SK-N-SH (cell line): Measurements from ENCODE around the gene SLX4IP.

Source experiments
- CTCF ChIP-seq: fragments of 200-600 bp; sonication (generic); IDR thresholded peaks from 2 replicates; pipeline ENCODE4 v1.6.1; 2017; ENCODE audit warnings: antibody characterized with exemption, mild to moderate bottlenecking, moderate library complexity
- EP300 ChIP-seq, 2 experiments: IDR thresholded peaks; 2 replicates each; pipeline versions ENCODE4 v1.4.0 to v1.6.1; 2012; ENCODE audit warnings: borderline replicate concordance in 1 of 2, low read depth in 1 of 2, low read length in 1 of 2
- EZH2phosphoT487 ChIP-seq: fragments of 200-600 bp; sonication (generic); IDR thresholded peaks from 2 replicates; pipeline ENCODE4 v1.6.1; 2017; ENCODE audit warnings: low read depth, mixed run types, mild to moderate bottlenecking, antibody characterized with exemption, moderate library complexity, borderline replicate concordance
- FOXM1 ChIP-seq: IDR thresholded peaks from 2 replicates; pipeline ENCODE4 v1.4.0; 2012; ENCODE audit warnings: low read depth, mild to moderate bottlenecking
- JUND ChIP-seq: IDR thresholded peaks from 2 replicates; pipeline ENCODE4 v1.4.0; 2012
- MXI1 ChIP-seq: IDR thresholded peaks from 2 replicates; pipeline ENCODE4 v1.6.1; 2012; ENCODE audit warnings: mild to moderate bottlenecking, low read depth, low read length, improper control_type of control experiment
- NFIC ChIP-seq: IDR thresholded peaks from 2 replicates; pipeline ENCODE4 v1.4.0; 2012; ENCODE audit warnings: borderline replicate concordance
- PBX3 ChIP-seq: IDR thresholded peaks from 2 replicates; pipeline ENCODE4; 2012
- POLR2AphosphoS5 ChIP-seq: IDR thresholded peaks from 2 replicates; pipeline ENCODE4 v1.6.1; 2012; ENCODE audit warnings: low read depth, low read length

GRCh38 chr20:10596710-10597121, 161.6 kb downstream of the SLX4IP start:
- no peak for TF ChIP-seq EZH2phosphoT487
- TF ChIP-seq NFIC: no peak
- TF ChIP-seq CTCF: no peak
- no peak for TF ChIP-seq POLR2AphosphoS5
- no peak for TF ChIP-seq EP300 (IDR thresholded peaks at IDR 0.05; ENCODE audit: borderline replicate concordance in 1 of 2, low read depth in 1 of 2, low read length in 1 of 2)
- TF ChIP-seq FOXM1: no peak
- no peak for TF ChIP-seq MXI1
- no peak for TF ChIP-seq PBX3
- TF ChIP-seq JUND: no peak
